ACC112 (cell line): ENCODE measurements around the gene ZNF32.

Experiments
- H2AFZ ChIP-seq: fragments of 200-600 bp; sonication (generic); one replicate; pipeline ENCODE4 v1.6.0; 2017; ENCODE audit warnings: antibody characterized with exemption, low read length; ENCODE audit not compliant: unreplicated experiment
- H3K27ac ChIP-seq: fragments of 200-600 bp; sonication (generic); 2 replicates; pipeline ENCODE4 v1.5.1; 2014; ENCODE audit warnings: low read depth, mild to moderate bottlenecking, antibody characterized with exemption, low read length, moderate library complexity
- H3K27me3 ChIP-seq: fragments of 200-600 bp; sonication (generic); 2 replicates; pipeline ENCODE4 v1.6.1; 2014; ENCODE audit warnings: mild to moderate bottlenecking, antibody characterized with exemption, low read length, moderate library complexity, mixed read lengths; ENCODE audit not compliant: insufficient read depth
- H3K36me3 ChIP-seq: fragments of 200-600 bp; sonication (generic); 2 replicates; pipeline ENCODE4 v1.6.1; 2016; ENCODE audit warnings: mild to moderate bottlenecking, antibody characterized with exemption, low read length, moderate library complexity, mixed read lengths; ENCODE audit not compliant: insufficient read depth
- H3K4me1 ChIP-seq: fragments of 200-600 bp; sonication (generic); one replicate; pipeline ENCODE4 v1.6.1; 2016; ENCODE audit warnings: low read length, mixed read lengths; ENCODE audit not compliant: insufficient read depth, unreplicated experiment, control insufficient read depth
- H3K4me3 ChIP-seq: fragments of 200-600 bp; sonication (generic); 2 replicates; pipeline ENCODE4 v1.5.1; 2014; ENCODE audit warnings: mild to moderate bottlenecking, low read depth, low read length
- H3K79me2 ChIP-seq: fragments of 200-600 bp; sonication (generic); one replicate; pipeline ENCODE4 v1.6.0; 2016; ENCODE audit warnings: low read length; ENCODE audit not compliant: control insufficient read depth, unreplicated experiment, insufficient read depth

Gene ZNF32, protein sequence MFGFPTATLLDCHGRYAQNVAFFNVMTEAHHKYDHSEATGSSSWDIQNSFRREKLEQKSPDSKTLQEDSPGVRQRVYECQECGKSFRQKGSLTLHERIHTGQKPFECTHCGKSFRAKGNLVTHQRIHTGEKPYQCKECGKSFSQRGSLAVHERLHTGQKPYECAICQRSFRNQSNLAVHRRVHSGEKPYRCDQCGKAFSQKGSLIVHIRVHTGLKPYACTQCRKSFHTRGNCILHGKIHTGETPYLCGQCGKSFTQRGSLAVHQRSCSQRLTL

DNA sequence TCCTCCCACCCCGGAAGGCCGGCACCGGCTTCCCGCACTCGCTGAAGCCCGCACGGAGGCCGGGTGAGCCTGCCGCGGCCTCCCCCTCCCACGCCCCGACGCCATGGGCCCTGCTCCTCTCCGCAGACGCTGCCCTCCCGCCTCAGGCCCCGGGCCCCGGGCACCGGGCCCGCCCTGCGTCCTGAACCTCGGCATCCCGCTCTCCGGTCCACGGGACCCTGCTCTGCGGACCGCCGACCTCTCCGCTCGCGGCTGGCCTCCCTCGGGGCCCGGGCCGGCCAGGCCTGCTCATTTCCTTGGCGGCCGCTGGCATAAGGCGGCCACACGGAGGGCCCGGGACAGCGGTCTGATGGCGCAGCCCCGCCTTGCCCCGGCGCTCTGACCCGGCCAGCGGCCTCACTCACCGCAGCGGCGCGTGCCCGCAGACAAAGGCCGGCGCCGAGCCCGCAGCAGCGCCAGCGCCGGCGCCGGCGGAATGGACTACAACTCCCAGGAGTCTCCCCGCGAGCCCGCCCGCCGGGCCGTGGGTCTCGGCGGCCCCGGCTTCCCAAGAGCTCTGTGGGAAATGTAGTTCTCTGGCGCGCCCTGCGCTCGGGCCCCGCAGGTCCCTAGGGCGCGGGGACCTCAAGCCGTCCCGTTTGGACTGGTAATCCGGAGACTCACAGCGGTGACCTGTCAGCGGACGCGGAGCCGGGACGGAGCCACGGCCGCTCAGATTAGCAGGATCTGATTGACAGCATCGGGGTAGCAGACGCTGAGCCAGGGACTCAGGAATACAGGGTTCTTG lies at the start of gene ZNF32:
TSS of gene ZNF32 (minus strand) at position 484 of the 787 bp plus-strand sequence. CDS start 2,748 bp downstream, outside the sequence.
- Histone ChIP-seq H3K79me2 (peaks cover 7% of the 10 kb centered on the region), H3K36me3 (peaks cover 41% of the 10 kb centered on the region), H3K27me3 (no peaks in the 10 kb centered on the region), H3K27ac (peak within 1 kb of the TSS; percentile 39), H2AFZ (peak within 1 kb of the TSS; percentile 97), H3K4me1 (peaks cover 9% of the 10 kb centered on the region), H3K4me3 (peak within 1 kb of the TSS; percentile 89)

DNA sequence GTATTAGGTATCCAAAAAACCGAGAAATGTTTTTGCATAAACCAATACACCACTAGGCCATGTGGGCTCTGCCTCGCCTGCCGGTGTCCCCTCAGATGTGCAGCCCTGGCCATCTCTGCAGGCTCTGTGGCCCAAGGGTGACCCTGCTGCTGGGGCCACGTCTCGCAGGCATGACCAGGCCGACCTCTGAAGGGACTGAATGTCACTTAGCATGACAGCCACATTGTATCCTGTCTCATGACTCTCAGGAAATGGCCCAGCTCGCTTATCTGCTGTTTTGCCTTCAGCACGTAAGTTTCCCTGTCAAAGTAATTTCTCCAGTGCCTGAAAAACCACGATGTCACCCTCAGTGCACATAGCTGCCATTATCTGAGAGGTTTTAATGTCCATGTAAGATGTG lies 49.5 kb upstream of the ZNF32 start:
- Histone ChIP-seq H3K4me1 (no peaks in the 10 kb centered on the region), H3K4me3 (no peak overlapping the region), H3K79me2 (no peaks in the 10 kb centered on the region), H2AFZ (no peak overlapping the region), H3K27ac (no peak overlapping the region), H3K27me3 (no peaks in the 10 kb centered on the region), H3K36me3 (no peaks in the 10 kb centered on the region)

DNA sequence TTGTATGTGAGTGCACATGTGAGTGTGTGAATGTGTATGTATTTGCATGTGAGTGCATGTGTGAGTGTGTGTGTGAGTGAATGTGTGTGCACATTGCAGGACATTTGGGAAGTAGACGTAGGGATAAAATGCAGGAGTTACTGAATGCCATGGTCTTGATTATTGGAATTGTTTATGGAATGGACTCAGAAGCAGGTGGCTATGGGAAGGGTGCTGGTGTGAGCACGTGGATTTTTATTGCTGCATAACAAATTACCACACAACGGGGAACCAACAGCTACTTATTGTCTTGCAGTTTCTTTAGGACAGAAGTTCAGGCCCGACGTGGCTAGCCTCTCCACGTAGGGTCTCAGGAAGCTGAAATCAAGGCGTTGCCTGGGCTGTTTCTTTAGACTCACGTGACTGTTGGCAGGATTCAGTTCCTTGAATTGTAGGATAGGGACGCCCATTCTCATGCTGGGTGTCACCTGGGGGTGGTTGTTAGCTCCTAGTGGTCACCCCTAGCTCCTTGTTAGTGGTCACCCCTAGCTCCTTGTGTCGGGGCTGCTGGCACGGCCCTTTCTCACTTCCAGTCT lies 48.3 kb upstream of the ZNF32 start:
- no peaks in the 10 kb centered on the region for H3K27me3 ChIP-seq
- H3K27ac ChIP-seq: no peak overlapping the region

DNA sequence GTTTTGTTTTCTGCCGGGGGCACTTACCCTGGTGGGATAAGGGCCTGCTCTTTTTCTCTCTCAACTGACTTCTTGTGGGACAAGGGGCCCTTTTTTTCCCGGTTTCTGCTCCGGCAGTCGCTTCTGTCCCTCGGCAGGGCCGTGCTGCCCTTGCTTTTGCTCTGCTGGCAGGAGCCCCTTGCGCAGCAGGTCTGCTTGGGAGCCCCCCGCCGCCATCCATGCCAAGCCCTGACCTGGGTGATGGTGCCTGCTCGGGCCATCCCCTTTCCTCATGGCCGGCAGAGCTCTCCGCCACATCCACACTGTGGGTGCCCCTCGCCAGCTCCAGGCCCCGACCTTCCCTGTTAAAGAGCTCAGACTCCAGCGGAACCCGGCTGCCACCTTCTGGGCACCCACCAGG lies 47.0 kb upstream of the ZNF32 start:
- H3K36me3 ChIP-seq: no peaks in the 10 kb centered on the region
- no peak overlapping the region for H2AFZ ChIP-seq
- no peaks in the 10 kb centered on the region for H3K79me2 ChIP-seq
- no peak overlapping the region for H3K4me3 ChIP-seq
- H3K4me1 ChIP-seq: peaks cover 16% of the 10 kb centered on the region
- H3K27me3 ChIP-seq: no peaks in the 10 kb centered on the region
- no peak overlapping the region for H3K27ac ChIP-seq

More for the DNA sequence above, 48.3 kb upstream of the ZNF32 start:
- Histone ChIP-seq H3K4me3 (no peak overlapping the region), H3K4me1 (peaks cover 4% of the 10 kb centered on the region), H3K36me3 (no peaks in the 10 kb centered on the region), H2AFZ (no peak overlapping the region), H3K79me2 (no peaks in the 10 kb centered on the region)

DNA sequence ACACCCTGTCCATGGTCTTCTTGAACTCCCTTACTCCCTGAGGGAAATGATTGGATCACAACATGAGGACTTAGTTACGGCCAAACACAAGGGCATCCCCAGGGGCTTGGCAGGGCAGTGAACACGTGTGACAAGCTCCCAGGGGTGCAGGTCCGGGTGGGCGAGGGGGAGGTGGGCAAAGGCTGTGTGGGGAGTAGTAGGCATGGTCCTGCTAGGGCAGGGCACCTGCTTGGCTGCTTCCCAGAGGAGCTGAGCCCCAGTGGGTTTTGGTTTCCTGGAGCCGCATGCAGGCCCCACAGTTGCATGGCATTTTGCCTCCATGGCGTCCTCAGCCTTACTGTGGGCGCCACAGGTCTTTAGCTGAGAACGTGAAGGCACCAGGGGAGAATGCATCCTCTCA lies 46.6 kb upstream of the ZNF32 start:
- Histone ChIP-seq H3K36me3 (no peaks in the 10 kb centered on the region), H3K27me3 (no peaks in the 10 kb centered on the region), H3K4me3 (no peak overlapping the region), H3K27ac (no peak overlapping the region), H2AFZ (no peak overlapping the region), H3K4me1 (peaks cover 16% of the 10 kb centered on the region), H3K79me2 (no peaks in the 10 kb centered on the region)

DNA sequence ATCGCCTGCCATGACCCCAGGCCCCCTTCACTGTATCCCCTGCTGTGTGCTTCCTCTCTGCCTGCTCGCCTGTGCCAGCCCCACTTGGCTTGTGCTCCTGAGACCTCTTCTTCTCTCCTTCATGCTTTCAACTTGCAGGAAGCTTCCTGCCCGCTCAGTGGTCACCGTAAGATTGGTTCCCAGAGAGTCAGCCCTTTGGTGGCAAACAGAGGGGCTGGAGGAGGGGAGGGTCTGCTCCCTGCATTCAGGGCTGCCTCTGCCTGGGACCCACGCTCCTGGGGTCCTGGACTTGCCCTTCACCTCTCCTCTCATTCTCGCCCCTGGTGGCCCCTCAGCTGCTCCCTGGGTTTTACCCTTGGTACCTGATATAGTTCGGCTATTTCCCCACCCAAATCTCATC lies 45.8 kb upstream of the ZNF32 start:
- Histone ChIP-seq H3K27me3 (no peaks in the 10 kb centered on the region), H3K79me2 (no peaks in the 10 kb centered on the region), H2AFZ (no peak overlapping the region), H3K27ac (no peak overlapping the region), H3K4me1 (peaks cover 16% of the 10 kb centered on the region), H3K36me3 (no peaks in the 10 kb centered on the region), H3K4me3 (no peak overlapping the region)

DNA sequence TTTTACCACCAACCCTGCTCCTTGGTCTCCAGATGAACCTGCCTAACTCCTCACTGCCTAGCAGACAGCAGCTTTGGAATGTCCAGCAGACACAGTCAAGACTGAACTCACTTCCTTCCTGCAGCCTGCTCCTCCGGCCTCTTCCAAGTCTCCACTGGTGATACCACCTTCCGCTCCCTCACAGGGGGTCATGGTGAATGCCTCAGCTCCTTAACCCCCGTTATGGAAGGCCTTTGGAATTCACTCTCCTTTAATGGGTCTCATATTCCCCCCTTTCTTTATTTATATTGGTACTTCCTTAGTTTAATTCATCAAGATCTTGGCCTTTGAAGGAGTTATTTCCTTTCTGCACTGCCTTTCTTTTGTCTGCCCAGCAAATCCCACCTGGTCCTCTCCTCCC lies 44.9 kb upstream of the ZNF32 start:
- no peak overlapping the region for H2AFZ ChIP-seq
- H3K27me3 ChIP-seq: no peaks in the 10 kb centered on the region
- no peaks in the 10 kb centered on the region for H3K36me3 ChIP-seq
- H3K4me1 ChIP-seq: peaks cover 16% of the 10 kb centered on the region
- H3K4me3 ChIP-seq: no peak overlapping the region
- H3K27ac ChIP-seq: no peak overlapping the region
- no peaks in the 10 kb centered on the region for H3K79me2 ChIP-seq

DNA sequence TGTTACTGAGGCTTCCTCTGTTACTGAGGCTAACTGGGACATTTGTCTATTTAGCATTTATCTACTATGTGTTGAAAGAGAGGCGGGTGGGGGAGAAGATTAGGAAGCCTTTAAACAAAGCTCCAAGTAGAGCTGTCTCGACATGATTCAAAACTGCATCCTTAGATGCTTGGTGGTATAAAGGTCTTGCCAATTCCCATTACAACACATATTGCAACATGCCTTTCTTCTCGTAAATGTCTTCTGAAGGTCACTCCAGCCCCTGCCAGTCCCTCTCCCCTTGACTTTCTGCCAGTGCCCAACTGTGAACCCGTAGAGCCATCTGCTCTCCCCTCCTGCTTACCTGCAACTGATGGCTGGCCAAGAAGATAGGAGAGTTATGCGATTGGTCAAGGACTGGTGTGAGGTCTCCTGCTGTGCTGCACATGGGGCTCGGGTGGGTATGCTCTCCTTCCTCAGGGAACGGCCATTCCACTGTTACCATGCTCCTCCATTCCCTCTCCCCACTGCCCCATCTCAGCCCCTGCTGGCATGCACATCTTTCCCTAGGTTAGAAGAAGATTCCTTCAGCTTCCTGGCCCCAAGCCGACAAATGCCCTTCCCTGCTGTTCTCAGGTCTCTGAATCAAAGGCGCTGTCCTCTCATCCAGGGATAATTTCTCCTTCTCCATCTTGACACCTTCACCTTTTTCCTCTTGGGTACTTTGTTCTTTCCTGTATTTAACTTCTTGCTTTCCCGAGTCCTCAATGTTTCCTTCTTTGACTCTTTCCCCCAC lies 43.6 kb upstream of the ZNF32 start:
- Histone ChIP-seq H2AFZ (no peak overlapping the region), H3K79me2 (no peaks in the 10 kb centered on the region)

DNA sequence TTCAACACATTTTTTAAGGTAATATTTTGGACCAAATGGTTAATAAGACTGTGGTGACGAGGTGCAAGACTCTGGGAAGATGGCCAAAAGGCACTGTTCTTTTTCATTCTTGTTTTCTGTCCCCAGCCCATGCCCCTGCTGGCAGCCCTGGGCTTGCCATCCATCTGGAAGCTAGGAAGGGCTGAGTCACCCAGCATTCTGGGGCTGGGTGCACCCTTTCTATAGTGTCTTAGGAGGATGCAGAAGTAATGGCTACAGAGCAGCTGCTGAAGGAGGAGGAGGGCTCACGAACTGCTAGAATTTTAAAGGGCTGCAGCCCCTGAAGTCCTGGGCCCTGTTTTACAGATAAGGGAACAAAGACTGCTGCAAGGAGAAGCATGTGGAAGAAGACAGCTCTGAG lies 42.8 kb upstream of the ZNF32 start:
- Histone ChIP-seq H3K79me2 (no peaks in the 10 kb centered on the region), H3K4me1 (peaks cover 16% of the 10 kb centered on the region), H3K27me3 (no peaks in the 10 kb centered on the region), H3K4me3 (no peak overlapping the region), H3K36me3 (no peaks in the 10 kb centered on the region), H3K27ac (no peak overlapping the region), H2AFZ (no peak overlapping the region)

More for the DNA sequence above, 43.6 kb upstream of the ZNF32 start:
- Histone ChIP-seq H3K36me3 (no peaks in the 10 kb centered on the region), H3K27ac (no peak overlapping the region), H3K27me3 (no peaks in the 10 kb centered on the region), H3K4me1 (peaks cover 16% of the 10 kb centered on the region), H3K4me3 (no peak overlapping the region)

DNA sequence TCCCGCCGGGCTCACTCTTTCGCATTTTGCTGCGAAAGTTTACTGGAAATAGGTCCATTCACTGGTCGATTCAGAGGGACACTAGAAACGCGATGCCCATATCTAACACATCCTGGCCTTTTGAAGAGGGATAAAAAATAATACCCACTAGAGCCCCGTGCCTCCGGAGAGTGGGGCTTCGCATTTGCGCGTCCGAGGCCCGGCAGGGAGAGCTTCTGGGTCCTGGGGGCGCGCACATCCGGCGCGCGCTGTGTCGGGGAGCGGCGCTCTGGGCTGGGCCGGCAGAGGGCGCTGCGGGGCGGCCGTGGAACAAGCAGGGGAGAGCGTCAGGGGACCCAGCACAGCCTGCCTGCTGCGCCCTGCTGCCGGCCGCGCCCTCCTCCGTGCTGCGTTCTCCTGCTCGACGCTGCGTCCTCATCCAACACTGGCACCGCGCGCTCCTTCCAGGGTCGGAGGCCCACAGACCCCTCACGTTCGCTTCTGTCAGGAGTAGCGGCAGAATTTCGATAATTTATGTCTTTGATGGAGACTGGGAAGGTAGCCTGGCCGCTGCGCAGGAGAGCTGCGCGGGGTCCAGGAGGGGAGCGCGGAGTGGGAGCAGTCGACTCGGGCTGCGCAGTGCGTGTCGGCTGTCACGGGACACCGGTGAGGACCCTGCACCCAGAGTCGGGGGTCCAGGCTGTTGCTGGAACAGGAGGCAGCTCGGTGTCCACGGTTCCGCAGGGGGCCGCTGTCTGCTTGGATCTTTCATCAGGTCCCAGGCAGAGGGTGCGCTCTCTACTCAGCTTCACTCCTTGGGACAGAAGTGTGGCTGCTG lies 41.5 kb upstream of the ZNF32 start:
- Histone ChIP-seq H3K27ac (no peak overlapping the region), H3K36me3 (no peaks in the 10 kb centered on the region), H3K4me1 (peaks cover 16% of the 10 kb centered on the region), H3K4me3 (peak overlapping the region; percentile 89), H2AFZ (peak overlapping the region; percentile 52), H3K27me3 (no peaks in the 10 kb centered on the region), H3K79me2 (no peaks in the 10 kb centered on the region)
